8988T (cell line): ENCODE measurements around the gene TTC27.
"Not testable (repeated sequence)": the region's sequence is repeated elsewhere in the genome, so short reads cannot be mapped to it uniquely, and the experiment has no call there.

Experiments
- DNase-seq: peaks from one replicate; pipeline ENCODE4 v3.0.0; 2011

TTC27 gene

DNA sequence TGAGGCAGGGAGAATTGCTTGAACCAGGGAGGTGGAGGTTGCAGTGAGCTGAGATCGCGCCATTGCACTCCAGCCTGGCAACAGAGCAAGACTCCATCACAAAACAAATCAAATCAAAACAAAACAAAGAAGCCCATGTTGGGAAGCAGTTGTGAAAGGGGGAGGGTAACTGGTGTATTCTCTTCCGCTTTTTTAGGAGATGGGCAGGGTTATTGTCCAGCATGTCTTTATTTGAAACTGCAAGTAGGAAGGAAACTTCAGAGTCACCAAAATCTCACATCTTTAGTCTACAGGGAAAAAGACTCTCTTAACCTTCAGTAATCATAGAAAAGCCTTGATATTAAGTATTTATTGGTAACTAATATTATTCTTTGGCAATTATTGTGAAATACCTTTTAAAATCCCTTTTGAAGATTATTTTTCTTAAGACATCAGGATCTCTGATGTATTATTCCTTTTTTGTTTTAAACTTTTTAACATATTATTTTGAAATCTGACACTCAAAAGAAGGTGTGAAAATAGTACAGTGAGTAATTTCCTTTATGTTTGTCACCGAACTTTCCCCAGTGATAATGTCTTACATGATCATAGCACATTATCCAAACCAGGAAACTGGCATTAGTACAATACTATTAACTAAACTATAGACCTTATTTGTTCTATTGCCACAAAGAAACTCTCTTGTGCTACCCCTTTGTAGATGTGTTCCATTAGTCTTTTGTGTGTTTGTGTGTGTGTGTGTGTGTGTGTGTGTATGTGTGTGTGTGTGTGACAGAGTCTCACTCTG, 234.6 kb downstream of the TTC27 start:
- DNase-seq: no peak

DNA sequence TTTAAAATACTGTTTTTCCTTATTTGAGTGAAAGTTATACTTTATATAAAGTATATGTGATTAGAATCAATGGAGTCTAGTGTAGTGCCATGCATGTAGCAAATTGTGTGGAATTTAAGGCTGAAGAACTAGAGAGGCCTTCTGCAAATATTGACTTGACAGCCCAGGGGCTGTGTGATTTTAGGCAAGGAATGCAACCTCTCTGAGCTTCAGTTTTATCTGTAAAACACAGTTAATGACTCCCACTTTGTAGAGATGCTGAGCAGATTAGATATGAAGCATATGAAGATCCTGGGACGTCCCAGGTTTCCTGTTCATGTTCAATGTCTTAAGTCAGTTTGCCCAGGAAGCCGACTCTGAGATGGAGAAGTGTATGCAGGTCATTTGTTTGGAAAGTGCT, 235.5 kb downstream of the TTC27 start:
- no peak for DNase-seq

DNA sequence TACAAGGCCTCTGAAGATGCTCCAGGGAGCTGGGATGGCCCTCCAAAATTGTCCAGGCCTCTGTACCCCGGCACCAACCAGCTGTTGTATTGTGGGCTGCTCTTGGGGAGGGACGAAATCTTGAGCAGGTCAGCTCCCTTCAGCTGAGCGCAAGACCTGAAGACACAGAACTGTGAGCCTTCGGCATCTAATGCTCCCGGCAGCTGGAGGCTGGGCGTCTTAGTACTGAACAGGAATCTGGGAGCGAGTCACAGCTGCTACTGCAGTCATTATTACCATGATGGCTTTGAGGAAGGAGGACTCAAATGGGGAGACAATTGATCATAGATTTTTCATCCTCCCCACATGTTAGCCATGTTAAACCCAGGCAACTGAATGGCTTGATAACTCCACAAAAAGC, 236.0 kb downstream of the TTC27 start:
- no peak for DNase-seq

DNA sequence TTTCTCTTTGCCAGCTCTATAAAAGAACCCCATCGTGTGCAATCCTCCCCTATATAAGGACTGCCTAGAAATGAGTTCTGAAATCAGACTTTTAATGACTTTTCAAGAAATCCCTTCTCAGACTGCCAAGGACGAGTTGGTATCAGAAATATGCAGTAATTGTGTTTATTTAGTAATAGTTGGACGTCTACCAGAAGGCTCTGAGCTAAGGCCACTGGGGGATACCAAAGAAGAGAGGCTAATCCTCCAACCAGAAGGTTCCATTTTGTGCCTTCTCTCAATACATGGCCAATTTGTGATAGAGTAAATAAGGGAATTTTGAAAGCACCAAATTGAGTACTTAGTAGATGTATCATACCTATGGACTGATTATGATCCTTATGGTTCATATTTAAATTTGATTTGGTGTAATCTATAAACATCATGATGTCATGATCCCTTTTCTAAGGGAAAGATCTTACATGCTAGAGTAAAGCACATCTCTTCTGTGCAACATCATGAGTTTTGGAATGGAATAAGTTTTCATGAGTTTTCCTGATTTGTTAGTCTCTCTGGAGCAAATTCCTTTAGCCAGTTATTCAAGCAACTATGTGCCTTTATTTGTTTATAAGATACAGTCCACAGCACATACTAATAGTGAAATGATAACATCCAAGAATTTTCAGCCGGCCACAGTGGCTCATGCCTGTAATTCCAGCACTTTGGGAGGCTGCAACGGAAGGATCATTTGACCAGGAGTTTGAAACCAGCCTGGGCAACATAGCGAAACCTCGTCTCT, 236.7 kb downstream of the TTC27 start:
- no peak for DNase-seq

DNA sequence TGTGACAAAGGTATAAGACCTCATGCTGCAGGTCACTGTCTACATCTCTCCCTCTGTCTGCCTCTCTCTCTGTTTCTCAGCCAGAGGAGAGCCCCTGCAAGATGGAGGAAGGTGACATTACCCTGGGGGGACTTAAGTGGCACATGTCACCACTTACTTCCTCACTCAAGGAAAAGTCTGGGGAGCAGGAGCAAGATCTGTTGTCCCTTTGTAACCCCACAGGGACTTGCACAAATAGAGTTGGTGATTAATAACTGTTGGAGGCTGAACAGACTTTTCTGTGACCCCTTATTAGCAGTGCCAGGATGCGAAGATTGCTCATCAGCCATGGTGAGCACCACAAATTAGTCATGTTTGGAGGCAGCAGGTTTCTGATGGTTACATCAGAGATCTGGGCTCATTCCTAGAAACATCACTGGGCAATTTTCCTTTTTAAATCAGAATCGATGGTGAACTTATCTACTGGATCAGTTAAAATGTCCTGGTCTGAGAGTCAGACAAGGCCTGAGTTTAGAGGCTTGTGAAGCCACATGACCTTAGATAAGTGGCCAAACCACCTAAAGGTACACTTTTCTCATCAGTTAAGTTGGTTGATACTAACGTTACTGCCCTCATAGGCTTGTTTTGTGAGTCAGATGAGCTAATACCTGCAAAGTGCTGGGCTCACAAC, 237.7 kb downstream of the TTC27 start:
- no peak for DNase-seq

DNA sequence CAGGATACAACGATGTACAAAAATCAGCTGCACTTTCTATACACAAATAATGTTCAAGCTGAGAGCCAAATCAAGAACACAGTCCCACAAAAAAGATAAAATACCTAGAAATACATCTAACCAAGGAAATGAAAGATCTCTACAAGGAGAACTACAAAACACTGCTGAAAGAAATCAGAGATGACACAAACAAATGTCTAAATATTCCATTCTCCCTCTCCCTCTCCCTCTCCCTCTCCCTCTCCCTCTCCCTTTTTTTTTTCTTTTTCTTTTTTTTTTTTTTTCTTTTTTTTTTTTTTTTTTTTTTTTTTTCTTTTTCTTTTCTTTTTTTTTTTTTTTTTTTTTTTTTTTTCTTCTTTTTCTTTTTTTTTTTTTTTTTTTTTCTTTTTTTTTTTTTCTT, 238.6 kb downstream of the TTC27 start:
- not testable (repeated sequence) for DNase-seq
